HTR-8/SVneo (cell line): Measurements from ENCODE around the gene TCHP.
"Not testable (repeated sequence)": the region's sequence is repeated elsewhere in the genome, so short reads cannot be mapped to it uniquely, and the experiment has no call there.

ENCODE experiments used
- DNase-seq: peaks from one replicate; pipeline ENCODE4 v3.0.0; 2011; ENCODE audit warnings: low spot score, mixed read lengths; ENCODE audit not compliant: insufficient read length
- FAIRE-seq: peaks from 2 replicates; lab custom pipeline; 2011; peaks lifted over from hg19 to GRCh38; lab: Jason Lieb, UNC

TCHP gene

GRCh38 chr12:109899783-109900751 is at the start of gene TCHP:
Gene TCHP, plus strand, starts transcription at chr12:109900274. Its CDS starts 2,753 bp downstream, at chr12:109903027.
- DNase-seq = peak; percentile 86
- FAIRE-seq = peak; percentile 72

- DNase-seq, FAIRE-seq: not testable (repeated sequence)
Measured at GRCh38 chr12:109850518-109850917, 49.6 kb upstream of the TCHP start.

GRCh38 chr12:109855377-109855776 is 44.7 kb upstream of the TCHP start:
- no peak for FAIRE-seq
- no peak for DNase-seq

GRCh38 chr12:109857715-109858114 is 42.4 kb upstream of the TCHP start:
- no peak for FAIRE-seq
- no peak for DNase-seq

GRCh38 chr12:109858764-109859163 is 41.3 kb upstream of the TCHP start:
- no peak for DNase-seq
- no peak for FAIRE-seq

- FAIRE-seq (no peak), DNase-seq (no peak)
Measured at GRCh38 chr12:109860977-109861376, 39.1 kb upstream of the TCHP start.

GRCh38 chr12:109861689-109862314 is 38.3 kb upstream of the TCHP start:
- DNase-seq = no peak

GRCh38 chr12:109862491-109862890 is 37.6 kb upstream of the TCHP start:
- DNase-seq, FAIRE-seq: not testable (repeated sequence)

More at GRCh38 chr12:109861689-109862314, 38.3 kb upstream of the TCHP start:
- FAIRE-seq = no peak

- FAIRE-seq (no peak), DNase-seq (no peak)
Measured at GRCh38 chr12:109863847-109864712, 36.0 kb upstream of the TCHP start.

- FAIRE-seq = no peak
Measured at GRCh38 chr12:109864916-109865315, 35.2 kb upstream of the TCHP start.

GRCh38 chr12:109868182-109869051 is 31.7 kb upstream of the TCHP start:
- DNase-seq = no peak
- no peak for FAIRE-seq

More at GRCh38 chr12:109864916-109865315, 35.2 kb upstream of the TCHP start:
- no peak for DNase-seq

- FAIRE-seq = no peak
Measured at GRCh38 chr12:109870648-109871047, 29.4 kb upstream of the TCHP start.

GRCh38 chr12:109871668-109872314 is 28.3 kb upstream of the TCHP start:
- DNase-seq (no peak), FAIRE-seq (no peak)

More at GRCh38 chr12:109870648-109871047, 29.4 kb upstream of the TCHP start:
- DNase-seq = no peak

- FAIRE-seq (no peak), DNase-seq (no peak)
Measured at GRCh38 chr12:109873653-109874052, 26.4 kb upstream of the TCHP start.

GRCh38 chr12:109875572-109876131 is 24.4 kb upstream of the TCHP start:
- DNase-seq = no peak
- FAIRE-seq = no peak

- FAIRE-seq = no peak
- no peak for DNase-seq
Measured at GRCh38 chr12:109876406-109876805, 23.7 kb upstream of the TCHP start.

- no peak for FAIRE-seq
- no peak for DNase-seq
Measured at GRCh38 chr12:109877504-109878246, 22.4 kb upstream of the TCHP start.

GRCh38 chr12:109878247-109878625 is 21.8 kb upstream of the TCHP start:
- FAIRE-seq (no peak), DNase-seq (no peak)
